Spleen (tissue), 11 donors: Measurements from ENCODE around the gene MYOC. TPM values are rescaled to one million over a fixed set of nuclear protein-coding genes. Genes with fewer than 3 reads are reported as not detected.

Source experiments
- DNase-seq: peaks from one replicate; pipeline ENCODE4 v3.0.0-alpha.2; 2020
- H3K27ac ChIP-seq, 8 donors: fragments of 200-600 bp; sonication (generic) in 7 of 8; 1 replicate in 4 of 8; 2 replicates in 4 of 8; pipeline versions ENCODE4 v1.5.0 to v1.8.0; 2016 to 2021; ENCODE audit warnings: inconsistent platforms in 4 of 8, mild to moderate bottlenecking in 4 of 8, moderate library complexity in 1 of 8
- H3K27me3 ChIP-seq, 7 donors: fragments of 200-600 bp; sonication (generic) in 6 of 7; replicated peaks in 1 of 7; 1 replicate in 4 of 7; 2 replicates in 3 of 7; pipeline versions ENCODE4 v1.5.0 to v1.8.0; 2016 to 2021; ENCODE audit warnings: inconsistent platforms in 3 of 7, mild to moderate bottlenecking in 1 of 7
- H3K36me3 ChIP-seq, 6 donors: fragments of 200-600 bp; sonication (generic) in 5 of 6; 1 replicate in 4 of 6; 2 replicates in 2 of 6; pipeline versions ENCODE4 v1.5.0 to v1.8.0; 2016 to 2021; ENCODE audit warnings: inconsistent platforms in 2 of 6
- H3K4me1 ChIP-seq, 6 donors: fragments of 200-600 bp; sonication (generic) in 5 of 6; 1 replicate in 3 of 6; 2 replicates in 3 of 6; pipeline versions ENCODE4 v1.5.0 to v1.8.0; 2016 to 2021; ENCODE audit warnings: inconsistent platforms in 3 of 6
- H3K4me3 ChIP-seq, 8 donors: fragments of 200-600 bp; sonication (generic) in 7 of 8; 1 replicate in 4 of 8; 2 replicates in 4 of 8; pipeline versions ENCODE4 v1.5.0 to v1.8.0; 2016 to 2021; ENCODE audit warnings: inconsistent platforms in 4 of 8, mild to moderate bottlenecking in 4 of 8, moderate library complexity in 2 of 8
- H3K9me3 ChIP-seq, 8 donors: fragments of 200-600 bp; sonication (generic) in 7 of 8; 1 replicate in 4 of 8; 2 replicates in 4 of 8; pipeline versions ENCODE4 v1.5.0 to v1.8.0; 2016 to 2021; ENCODE audit warnings: inconsistent platforms in 4 of 8
- POLR2A ChIP-seq, 3 donors: fragments of 450-650 bp; IDR thresholded peaks; one replicate each; pipeline ENCODE4 v1.5.1; 2017; ENCODE audit warnings: antibody characterized with exemption in 3 of 3, mild to moderate bottlenecking in 1 of 3
- POLR2AphosphoS5 ChIP-seq, 3 donors: sonication (generic); formaldehyde crosslinking; IDR thresholded peaks; one replicate each; pipeline ENCODE4 v1.5.1; 2017; ENCODE audit warnings: antibody characterized with exemption in 3 of 3
- WGBS, 5 donors: extraction: QIAGEN DNeasy Blood & Tissue Kit in 3 of 5; methylation state at CpG; one replicate each; pipeline versions ENCODE4 v1.1.5 to v1.1.7; 2013 to 2018; 5-methylcytosine and 5-hydroxymethylcytosine counted together
- intact Hi-C: fragments of 100-400 bp; cut with DNase I; formaldehyde crosslinking; loops from one replicate; pipeline ENCODE4 v1.15.0; 2023; ENCODE audit warnings: low total_unique reads
- polyA plus RNA-seq, 3 donors: library from polyadenylated mRNA; stranded (reverse); fragments of 200-250 nt; gene quantifications; one replicate each; pipeline ENCODE4 v1.2.1, GENCODE V29; 2013
- total RNA-seq, 7 donors: library from RNA; depleted of rRNA in 3 of 7; stranded (reverse); fragments of >200 nt in 3 of 7; fragmentation: NEBNext Ultra II Directional in 4 of 7; extraction: Animal tissue kit (Norgen Biotek cat#: 25700) in 4 of 7; gene quantifications; one replicate each; pipeline versions ENCODE4 v1.1.0 to v1.2.1, GENCODE V29; 2016 to 2021
- TF ChIP-seq, protein P1 (sequence below), 11 experiments: fragments of 200-600 bp in 7 of 11; fragments of 450-650 bp in 4 of 11; sonication (generic) in 4 of 11; IDR thresholded peaks in 8 of 11; conservative IDR thresholded peaks in 3 of 11; 1 replicate in 7 of 11; 2 replicates in 4 of 11; pipeline versions ENCODE4 v1.4.0 to v1.8.0; 2016 to 2021; ENCODE audit warnings: antibody characterized with exemption in 11 of 11, inconsistent platforms in 4 of 11, mild to moderate bottlenecking in 1 of 11
- donor health status: healthy with polysubstance abuse.
- donor health status: DM: no; HTN: no; CAD: no; lungs with moderate emphysema.
- donor health status: DM: no; HTN: no; CAD: no.
- donor health status: Bipolar disorder and iron deficiency.
- donor health status: healthy.
- donor health status: DM: no; HTN: no; CAD: no.
- donor health status: DM: yes; HTN: yes; CAD: no.

The MYOC gene
- total and polyA plus RNA-seq, 10 donors, result 0.10 TPM; not detected in 9

DNA sequence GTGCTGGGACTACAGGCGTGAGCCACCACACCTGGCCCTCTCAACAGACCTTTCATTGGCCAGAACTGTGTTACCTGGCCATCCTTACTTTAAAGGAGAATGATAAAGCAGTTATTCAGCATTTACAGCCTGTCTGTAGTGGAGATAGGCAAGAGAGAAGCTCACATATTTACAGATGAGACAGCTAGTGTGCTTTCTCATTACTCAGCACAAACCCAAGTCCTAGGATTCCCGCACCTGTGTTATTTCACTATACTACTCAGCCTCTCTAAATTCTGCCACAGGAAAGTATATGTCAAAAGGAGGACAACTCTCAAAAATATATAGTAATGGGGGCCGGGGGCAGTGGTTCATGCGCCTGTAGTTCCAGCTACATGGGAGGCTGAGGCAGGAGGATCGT, 15.9 kb upstream of the MYOC start:
- Histone ChIP-seq H3K27me3 (no peaks in the 10 kb centered on the region), H3K27ac (no peak overlapping the region), H3K4me1 (no peaks in the 10 kb centered on the region), H3K4me3 (no peak overlapping the region), H3K36me3 (no peaks in the 10 kb centered on the region), H3K9me3 (no peaks in the 10 kb centered on the region)
- TF ChIP-seq POLR2AphosphoS5 (IDR thresholded peaks at IDR 0.05) (no peak), POLR2A (IDR thresholded peaks at IDR 0.05) (no peak)
- TF ChIP-seq, protein P1, sequence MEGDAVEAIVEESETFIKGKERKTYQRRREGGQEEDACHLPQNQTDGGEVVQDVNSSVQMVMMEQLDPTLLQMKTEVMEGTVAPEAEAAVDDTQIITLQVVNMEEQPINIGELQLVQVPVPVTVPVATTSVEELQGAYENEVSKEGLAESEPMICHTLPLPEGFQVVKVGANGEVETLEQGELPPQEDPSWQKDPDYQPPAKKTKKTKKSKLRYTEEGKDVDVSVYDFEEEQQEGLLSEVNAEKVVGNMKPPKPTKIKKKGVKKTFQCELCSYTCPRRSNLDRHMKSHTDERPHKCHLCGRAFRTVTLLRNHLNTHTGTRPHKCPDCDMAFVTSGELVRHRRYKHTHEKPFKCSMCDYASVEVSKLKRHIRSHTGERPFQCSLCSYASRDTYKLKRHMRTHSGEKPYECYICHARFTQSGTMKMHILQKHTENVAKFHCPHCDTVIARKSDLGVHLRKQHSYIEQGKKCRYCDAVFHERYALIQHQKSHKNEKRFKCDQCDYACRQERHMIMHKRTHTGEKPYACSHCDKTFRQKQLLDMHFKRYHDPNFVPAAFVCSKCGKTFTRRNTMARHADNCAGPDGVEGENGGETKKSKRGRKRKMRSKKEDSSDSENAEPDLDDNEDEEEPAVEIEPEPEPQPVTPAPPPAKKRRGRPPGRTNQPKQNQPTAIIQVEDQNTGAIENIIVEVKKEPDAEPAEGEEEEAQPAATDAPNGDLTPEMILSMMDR (IDR thresholded peaks at IDR 0.05 in 8 of 11, conservative IDR thresholded peaks at IDR 0.05 in 3 of 11), result no peak
- intact Hi-C loops, result no loop called here
- 91 to 96% (median 93%) methylated on average over 5 of the region's 5 CpGs for WGBS, 5 donors
- no peak for DNase-seq

DNA sequence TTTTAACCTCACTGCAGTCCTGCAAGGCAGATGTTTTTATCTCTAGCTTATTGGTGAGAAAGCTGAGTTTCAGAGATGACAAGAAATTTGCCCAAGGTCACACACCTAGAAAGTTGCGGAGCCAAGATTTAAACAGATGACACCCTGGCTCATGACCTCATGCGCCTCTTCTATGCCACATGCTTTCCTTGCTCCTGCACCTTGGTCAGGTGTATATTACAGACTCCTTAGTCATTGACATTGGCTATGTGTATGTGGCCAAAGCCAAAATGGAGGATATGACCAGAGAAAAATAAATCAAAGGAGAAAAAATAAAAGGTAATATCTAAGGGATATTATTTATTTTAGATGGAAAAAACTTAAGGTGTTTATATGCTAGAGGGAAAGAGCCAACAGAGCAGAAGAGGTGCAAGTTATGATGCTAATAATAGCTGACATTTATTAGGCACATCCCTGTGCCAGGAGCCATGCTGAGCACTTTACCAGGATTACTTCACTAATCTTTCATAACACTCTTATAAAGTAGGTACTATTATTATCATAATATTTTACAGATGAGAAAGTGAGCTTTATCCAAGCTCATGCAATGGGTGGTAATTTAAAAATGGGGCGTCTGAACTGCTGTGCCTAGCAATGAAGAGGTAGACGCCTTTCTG, 13.8 kb upstream of the MYOC start:
- intact Hi-C loops, result no loop called here

DNA sequence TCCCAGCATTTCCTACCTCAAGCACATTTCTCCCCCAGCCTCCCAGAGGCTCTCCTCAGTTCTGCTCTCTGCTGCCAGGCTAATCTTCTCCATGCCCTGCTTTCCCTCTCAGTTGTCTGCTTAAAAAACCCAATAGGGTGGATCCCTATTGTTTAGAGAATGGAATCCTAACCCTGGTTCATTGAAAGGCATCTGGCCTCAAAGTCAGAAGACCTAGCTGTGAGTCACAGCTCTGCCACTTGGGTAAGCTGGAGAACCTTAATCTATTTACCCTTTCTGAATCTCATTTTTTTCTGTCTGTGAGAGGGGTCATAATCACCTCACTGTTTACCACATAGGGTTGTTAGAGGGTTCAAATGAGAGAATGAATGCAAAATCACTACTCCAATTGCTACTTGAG, 12.5 kb upstream of the MYOC start:
- no peak for DNase-seq
- Histone ChIP-seq H3K4me3 (no peak overlapping the region), H3K27ac (no peak overlapping the region), H3K27me3 (no peaks in the 10 kb centered on the region), H3K36me3 (no peaks in the 10 kb centered on the region), H3K4me1 (no peaks in the 10 kb centered on the region), H3K9me3 (no peaks in the 10 kb centered on the region)
- no peak for TF ChIP-seq POLR2AphosphoS5 (IDR thresholded peaks at IDR 0.05)
- intact Hi-C loops, result no loop called here

More for the DNA sequence above, 13.8 kb upstream of the MYOC start:
- TF ChIP-seq, protein P1 (IDR thresholded peaks at IDR 0.05 in 8 of 11, conservative IDR thresholded peaks at IDR 0.05 in 3 of 11), result no peak
- no peak for TF ChIP-seq POLR2AphosphoS5 (IDR thresholded peaks at IDR 0.05)
- TF ChIP-seq POLR2A (IDR thresholded peaks at IDR 0.05), result no peak
- 88 to 96% (median 90%) methylated on average over 4 of the region's 4 CpGs for WGBS, 5 donors
- Histone ChIP-seq H3K36me3 (no peaks in the 10 kb centered on the region), H3K27ac (no peak overlapping the region), H3K27me3 (no peaks in the 10 kb centered on the region), H3K4me1 (no peaks in the 10 kb centered on the region), H3K4me3 (no peak overlapping the region), H3K9me3 (no peaks in the 10 kb centered on the region)
- no peak for DNase-seq

DNA sequence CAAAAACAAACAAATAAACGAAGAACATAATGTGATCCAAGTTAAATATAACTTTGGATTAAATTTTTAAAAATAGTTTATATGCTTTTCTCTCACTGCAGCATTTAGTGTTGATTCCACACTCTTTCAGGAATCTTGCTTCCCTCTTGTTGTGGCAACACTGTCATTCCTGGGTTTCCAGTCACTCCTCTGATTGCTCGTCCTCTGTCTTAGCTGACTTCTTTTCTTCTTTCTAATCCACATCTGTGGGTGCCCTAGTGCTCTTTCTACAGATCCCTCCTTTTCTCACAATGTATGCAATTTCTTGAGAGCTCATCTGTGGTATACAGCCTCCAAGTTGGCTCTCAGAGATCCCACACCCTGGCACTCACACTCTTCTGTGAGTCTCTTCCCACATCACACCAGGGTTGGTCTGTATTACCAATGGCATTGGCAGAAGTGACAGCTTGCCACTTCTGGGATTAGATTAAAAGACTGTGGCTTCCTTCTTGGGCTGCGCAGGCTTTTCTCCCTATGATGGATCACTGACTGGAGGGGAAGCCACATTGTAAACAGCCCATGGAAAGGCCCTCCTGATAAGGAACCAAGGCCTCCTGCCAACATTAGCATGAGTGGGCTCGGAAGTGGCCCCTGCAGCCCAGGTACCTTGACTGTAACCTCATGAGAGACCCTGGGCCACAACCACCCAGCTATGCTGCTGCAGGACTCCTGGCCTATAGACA, 11.5 kb upstream of the MYOC start:
- DNase-seq, result no peak
- WGBS, 5 donors, result 55 to 71% (median 63%) methylated on average over 4 of the region's 4 CpGs

DNA sequence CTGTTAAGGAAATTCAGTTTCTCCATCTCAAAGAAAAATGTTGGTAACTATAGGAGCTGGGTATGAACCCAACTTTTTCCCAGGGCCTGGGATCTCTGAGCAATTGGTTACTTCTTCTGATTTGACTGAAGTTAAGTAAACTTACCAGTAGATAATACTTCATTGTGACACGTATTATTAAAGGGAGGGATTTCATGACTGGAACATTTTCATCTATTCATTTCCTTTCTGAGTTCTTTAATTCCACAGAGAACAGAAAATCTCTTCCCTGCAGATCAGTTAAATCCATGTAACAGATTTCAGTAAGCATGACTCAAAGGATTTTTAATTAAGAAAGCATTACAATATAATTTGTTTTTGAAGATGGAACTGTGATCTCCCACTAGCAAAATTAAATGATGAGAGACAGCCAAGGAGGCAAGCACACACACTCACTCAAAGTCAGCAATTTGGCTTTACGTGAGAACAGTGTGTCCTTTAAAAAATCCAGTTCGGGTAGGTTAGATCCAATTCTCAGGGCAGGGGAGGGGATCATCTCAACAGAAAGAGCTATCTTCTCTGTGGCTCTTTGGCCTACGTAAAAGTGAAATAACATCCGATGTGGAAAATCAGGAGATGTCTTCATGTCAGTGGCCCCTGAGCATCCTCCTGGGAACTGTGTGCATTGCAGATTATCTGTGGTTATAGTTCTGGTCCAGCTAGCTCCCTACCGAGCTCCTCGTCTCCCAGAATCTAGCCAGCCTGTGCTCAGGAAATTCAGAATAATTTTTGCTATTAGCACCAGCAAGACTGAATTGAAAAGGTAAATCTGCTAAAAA, 10.8 kb upstream of the MYOC start:
- intact Hi-C loops, result no loop called here
- 85 to 94% (median 90%) methylated on average over 7 of the region's 7 CpGs for WGBS, 5 donors
- TF ChIP-seq, protein P1 (IDR thresholded peaks at IDR 0.05 in 8 of 11, conservative IDR thresholded peaks at IDR 0.05 in 3 of 11), result no peak
- TF ChIP-seq POLR2A (IDR thresholded peaks at IDR 0.05), result no peak
- TF ChIP-seq POLR2AphosphoS5 (IDR thresholded peaks at IDR 0.05), result no peak
- no peaks in the 10 kb centered on the region for H3K27me3 ChIP-seq
- H3K4me1 ChIP-seq, result no peaks in the 10 kb centered on the region
- H3K9me3 ChIP-seq, result no peaks in the 10 kb centered on the region
- no peak overlapping the region for H3K27ac ChIP-seq
- DNase-seq, result no peak
- no peaks in the 10 kb centered on the region for H3K36me3 ChIP-seq
- no peak overlapping the region for H3K4me3 ChIP-seq

More for the DNA sequence above, 11.5 kb upstream of the MYOC start:
- no peaks in the 10 kb centered on the region for H3K27me3 ChIP-seq
- no peaks in the 10 kb centered on the region for H3K9me3 ChIP-seq
- H3K27ac ChIP-seq, result no peak overlapping the region
- intact Hi-C loops, result no loop called here
- no peak overlapping the region for H3K4me3 ChIP-seq
- no peaks in the 10 kb centered on the region for H3K36me3 ChIP-seq
- no peak for TF ChIP-seq POLR2AphosphoS5 (IDR thresholded peaks at IDR 0.05)
- no peaks in the 10 kb centered on the region for H3K4me1 ChIP-seq
